NT2/D1 (cell line): ENCODE data around the gene NLE1.
A peak's percentile ranks its signal among the peaks of the same experiment; 100 is the strongest.
"Not testable (repeated sequence)": the region's sequence is repeated elsewhere in the genome, so short reads cannot be mapped to it uniquely, and the experiment has no call there.

Experiments used
- DNase-seq: peaks from one replicate; pipeline ENCODE4 v3.0.0-alpha.2; 2011; ENCODE audit warnings: low read depth, low spot score
- H3K27me3 ChIP-seq: 2 replicates; pipeline ENCODE4 v1.6.0; 2011; ENCODE audit warnings: mild to moderate bottlenecking; ENCODE audit not compliant: insufficient read length, insufficient read depth
- H3K36me3 ChIP-seq: 2 replicates; pipeline ENCODE4 v1.6.1; 2011; ENCODE audit warnings: mild to moderate bottlenecking, low read length, mixed read lengths; ENCODE audit not compliant: insufficient read depth, insufficient read length
- H3K4me1 ChIP-seq: 2 replicates; pipeline ENCODE4 v1.5.1; 2011; ENCODE audit not compliant: insufficient read depth, insufficient read length
- H3K4me3 ChIP-seq: 2 replicates; pipeline ENCODE4 v1.5.1; 2011; ENCODE audit warnings: low read depth; ENCODE audit not compliant: insufficient read length
- H3K9ac ChIP-seq: 2 replicates; pipeline ENCODE4 v1.6.0; 2011; ENCODE audit warnings: low read depth; ENCODE audit not compliant: insufficient read length
- H3K9me3 ChIP-seq: 2 replicates; pipeline ENCODE4 v1.5.1; 2011; ENCODE audit warnings: mild to moderate bottlenecking, low read length; ENCODE audit not compliant: insufficient read depth
- SUZ12 ChIP-seq: IDR thresholded peaks from 2 replicates; pipeline ENCODE4 v1.6.1; 2011; ENCODE audit not compliant: insufficient read length, insufficient read depth; ENCODE audit errors: extremely low read depth
- YY1 ChIP-seq: IDR thresholded peaks from 2 replicates; pipeline ENCODE4 v1.6.1; 2011; ENCODE audit not compliant: insufficient read length, insufficient read depth
- ZNF274 ChIP-seq: IDR thresholded peaks from 2 replicates; pipeline ENCODE4 v1.6.1; 2011; ENCODE audit warnings: mild to moderate bottlenecking, low read depth, low read length

The NLE1 gene

GRCh38 chr17:35121315-35121714 lies 20.8 kb downstream of the NLE1 start, which contains the start of gene FNDC8:
Gene FNDC8 (plus strand): TSS chr17:35121615. CDS start chr17:35121694, 79 bp downstream.
- no peak within 1 kb of the TSS for H3K4me3 ChIP-seq
- H3K36me3 ChIP-seq = peaks cover 15% of the 10 kb centered on the region
- no peaks in the 10 kb centered on the region for H3K9me3 ChIP-seq
- no peak for DNase-seq
- H3K4me1 ChIP-seq = peaks cover 6% of the 10 kb centered on the region
- no peak within 1 kb of the TSS for H3K9ac ChIP-seq
- H3K27me3 ChIP-seq = peaks cover 16% of the 10 kb centered on the region
- TF ChIP-seq SUZ12 (no peak), YY1 (no peak), ZNF274 (no peak)

- Histone ChIP-seq H3K4me3 (peak within 1 kb of the TSS; percentile 71), H3K27me3 (peaks cover 16% of the 10 kb centered on the region), H3K9ac (peak within 1 kb of the TSS; percentile 80), H3K9me3 (no peaks in the 10 kb centered on the region), H3K4me1 (peaks cover 6% of the 10 kb centered on the region), H3K36me3 (peaks cover 21% of the 10 kb centered on the region)
- TF ChIP-seq YY1 = no peak
- no peak for TF ChIP-seq SUZ12
- no peak for TF ChIP-seq ZNF274
- peak; percentile 38 for DNase-seq
Observed at GRCh38 chr17:35119370-35120165, 22.5 kb downstream of the NLE1 start, which contains the start of gene RAD51D. Gene RAD51D (minus strand): TSS chr17:35119860. CDS start chr17:35119613, 247 bp downstream.

- H3K27me3 ChIP-seq = peaks cover 16% of the 10 kb centered on the region
- no peaks in the 10 kb centered on the region for H3K9me3 ChIP-seq
- no peak overlapping the region for H3K9ac ChIP-seq
- no peak for DNase-seq
- H3K4me3 ChIP-seq = no peak overlapping the region
- H3K4me1 ChIP-seq = peaks cover 6% of the 10 kb centered on the region
- peaks cover 23% of the 10 kb centered on the region for H3K36me3 ChIP-seq
- TF ChIP-seq ZNF274 (no peak), SUZ12 (no peak), YY1 (no peak)
Observed at GRCh38 chr17:35117984-35118383, 24.1 kb downstream of the NLE1 start.

- H3K9me3 ChIP-seq = no peaks in the 10 kb centered on the region
- no peak for DNase-seq
- peaks cover 6% of the 10 kb centered on the region for H3K4me1 ChIP-seq
- no peak overlapping the region for H3K9ac ChIP-seq
- peaks cover 27% of the 10 kb centered on the region for H3K36me3 ChIP-seq
- peaks cover 16% of the 10 kb centered on the region for H3K27me3 ChIP-seq
- H3K4me3 ChIP-seq = no peak overlapping the region
- TF ChIP-seq YY1 (no peak), ZNF274 (no peak), SUZ12 (no peak)
Observed at GRCh38 chr17:35116845-35117244, 25.3 kb downstream of the NLE1 start.

GRCh38 chr17:35110791-35111190 lies 31.3 kb downstream of the NLE1 start:
- not testable (repeated sequence) for H3K9ac ChIP-seq, H3K9me3 ChIP-seq, H3K4me3 ChIP-seq, H3K27me3 ChIP-seq, H3K4me1 ChIP-seq, DNase-seq
- H3K36me3 ChIP-seq = peaks cover 24% of the 10 kb centered on the region

GRCh38 chr17:35104844-35105450 lies 37.2 kb downstream of the NLE1 start:
- no peak for DNase-seq
- no peak overlapping the region for H3K9ac ChIP-seq
- no peaks in the 10 kb centered on the region for H3K4me1 ChIP-seq
- TF ChIP-seq ZNF274 (no peak), SUZ12 (no peak), YY1 (no peak)
- H3K9me3 ChIP-seq = no peaks in the 10 kb centered on the region
- H3K4me3 ChIP-seq = no peak overlapping the region
- H3K27me3 ChIP-seq = no peaks in the 10 kb centered on the region
- H3K36me3 ChIP-seq = peaks cover 48% of the 10 kb centered on the region

- Histone ChIP-seq H3K36me3 (peaks cover 51% of the 10 kb centered on the region), H3K4me3 (no peak overlapping the region), H3K27me3 (no peaks in the 10 kb centered on the region), H3K9ac (no peak overlapping the region), H3K4me1 (no peaks in the 10 kb centered on the region), H3K9me3 (no peaks in the 10 kb centered on the region)
- DNase-seq = no peak
- TF ChIP-seq SUZ12 (no peak), YY1 (no peak), ZNF274 (no peak)
Observed at GRCh38 chr17:35103271-35103670, 38.8 kb downstream of the NLE1 start.
